Activated T-cell treated with anti-CD3 and anti-CD28 coated beads, Interleukin-2, amount 50 U/mL, for 1 hour (primary cell): ENCODE data around the gene XK.
"Not testable (repeated sequence)": the region's sequence is repeated elsewhere in the genome, so short reads cannot be mapped to it uniquely, and the experiment has no call there.

ENCODE experiments used
- DNase-seq: peaks from one replicate; pipeline ENCODE4 v3.0.0-alpha.2; 2020

XK gene, protein sequence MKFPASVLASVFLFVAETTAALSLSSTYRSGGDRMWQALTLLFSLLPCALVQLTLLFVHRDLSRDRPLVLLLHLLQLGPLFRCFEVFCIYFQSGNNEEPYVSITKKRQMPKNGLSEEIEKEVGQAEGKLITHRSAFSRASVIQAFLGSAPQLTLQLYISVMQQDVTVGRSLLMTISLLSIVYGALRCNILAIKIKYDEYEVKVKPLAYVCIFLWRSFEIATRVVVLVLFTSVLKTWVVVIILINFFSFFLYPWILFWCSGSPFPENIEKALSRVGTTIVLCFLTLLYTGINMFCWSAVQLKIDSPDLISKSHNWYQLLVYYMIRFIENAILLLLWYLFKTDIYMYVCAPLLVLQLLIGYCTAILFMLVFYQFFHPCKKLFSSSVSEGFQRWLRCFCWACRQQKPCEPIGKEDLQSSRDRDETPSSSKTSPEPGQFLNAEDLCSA

DNA sequence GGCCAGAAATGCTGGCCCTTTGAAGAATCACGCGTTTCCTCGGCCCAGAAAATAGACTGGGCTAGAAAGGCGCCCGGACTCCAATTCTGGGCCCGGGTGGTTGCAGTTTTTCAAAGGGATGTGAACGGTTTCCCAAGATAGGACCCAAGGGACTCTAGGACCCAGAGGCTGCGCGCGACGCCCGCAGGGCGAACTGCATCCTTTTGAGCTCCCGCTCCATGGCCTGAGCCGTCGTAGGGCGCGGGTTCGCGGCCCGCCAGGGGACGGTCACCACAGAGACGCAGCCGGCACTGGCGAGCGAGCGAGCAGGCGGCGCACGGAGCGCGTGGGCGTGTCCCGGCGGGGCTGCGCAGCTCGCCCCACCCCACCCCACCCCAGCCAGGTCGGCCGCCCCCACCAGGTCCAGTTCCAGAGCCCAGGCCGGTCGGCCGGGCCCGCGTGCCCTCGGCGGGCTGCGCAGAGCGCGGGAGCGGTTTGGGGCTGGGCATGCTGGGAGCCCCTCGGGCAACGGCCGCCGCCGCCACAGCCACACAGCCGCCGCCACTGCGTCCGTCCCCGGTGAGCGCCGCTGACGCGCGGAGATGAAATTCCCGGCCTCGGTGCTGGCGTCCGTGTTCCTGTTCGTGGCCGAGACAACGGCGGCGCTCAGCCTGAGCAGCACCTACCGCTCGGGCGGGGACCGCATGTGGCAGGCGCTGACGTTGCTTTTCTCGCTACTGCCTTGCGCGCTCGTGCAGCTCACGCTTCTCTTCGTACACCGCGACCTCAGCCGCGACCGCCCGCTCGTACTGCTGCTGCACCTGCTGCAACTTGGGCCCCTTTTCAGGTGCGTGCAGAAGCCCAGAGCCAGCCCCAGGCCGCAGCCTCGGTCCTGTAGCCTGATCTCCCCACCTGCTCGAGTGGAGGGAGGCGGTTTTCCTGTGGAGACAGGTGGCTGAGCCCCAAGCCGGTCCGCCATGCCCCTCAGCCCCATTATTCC lies at the start of gene XK:
TSS of gene XK (plus strand) at position 411 of the 979 bp plus-strand sequence. CDS start at position 582, 171 bp downstream.
- peak; percentile 44 for DNase-seq

DNA sequence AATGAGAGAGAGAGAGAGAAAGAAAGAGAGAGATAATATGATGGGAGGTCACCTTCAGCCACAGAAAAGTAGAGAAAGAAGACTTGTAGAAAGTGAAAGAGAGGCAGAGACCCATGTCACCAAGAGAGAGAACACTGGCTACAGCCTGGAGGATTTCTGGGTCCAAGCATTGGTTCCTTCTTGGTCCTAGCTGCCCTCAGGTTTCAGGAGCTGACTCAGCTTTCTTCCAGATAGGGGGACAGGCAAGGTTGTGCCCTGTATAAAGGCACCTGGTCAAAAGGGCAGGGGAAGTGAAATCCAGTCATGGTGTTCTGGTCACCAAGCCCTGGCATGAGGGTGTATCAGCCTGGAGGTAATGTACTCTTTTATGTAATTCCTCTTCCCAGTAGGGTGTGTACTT lies 47.5 kb upstream of the XK start:
- DNase-seq, result no peak

DNA sequence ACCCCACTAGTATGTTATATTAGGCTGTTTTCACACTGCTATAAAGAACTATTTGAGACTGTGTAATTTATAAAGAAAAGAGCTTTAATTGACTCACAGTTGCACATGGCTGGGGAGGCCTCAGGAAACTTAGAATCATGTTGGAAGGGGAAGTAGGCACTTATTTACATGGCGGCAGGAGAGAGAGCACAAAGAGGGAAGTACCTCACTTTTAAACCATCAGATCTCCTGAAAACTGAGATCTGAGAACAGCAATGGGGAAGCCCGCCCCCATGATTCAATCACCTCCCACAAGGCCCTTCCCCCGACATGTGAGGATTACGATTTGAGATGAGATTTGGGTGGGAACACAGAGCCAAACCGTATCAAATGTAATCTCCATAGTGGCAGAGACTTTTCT lies 45.4 kb upstream of the XK start:
- no peak for DNase-seq

DNA sequence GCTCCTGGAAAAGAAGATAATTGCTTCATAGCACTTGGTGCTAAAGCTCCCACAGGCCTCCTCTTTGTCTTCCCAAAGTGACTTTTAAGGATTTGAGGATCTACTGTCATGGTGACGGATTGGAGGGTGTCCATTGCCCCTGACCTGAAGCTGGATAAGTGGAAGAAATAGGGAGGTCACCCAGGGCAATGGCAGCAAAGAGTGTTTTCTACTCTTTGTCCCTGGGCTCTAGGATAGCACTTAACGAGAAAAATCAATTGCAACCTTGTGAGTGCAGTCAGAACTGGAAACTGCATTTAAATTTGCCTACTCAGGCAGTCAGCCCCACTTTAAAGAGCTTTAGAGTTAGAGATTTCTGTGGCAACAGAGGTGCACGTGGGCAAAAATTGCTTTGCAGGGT lies 43.7 kb upstream of the XK start:
- DNase-seq, result no peak

DNA sequence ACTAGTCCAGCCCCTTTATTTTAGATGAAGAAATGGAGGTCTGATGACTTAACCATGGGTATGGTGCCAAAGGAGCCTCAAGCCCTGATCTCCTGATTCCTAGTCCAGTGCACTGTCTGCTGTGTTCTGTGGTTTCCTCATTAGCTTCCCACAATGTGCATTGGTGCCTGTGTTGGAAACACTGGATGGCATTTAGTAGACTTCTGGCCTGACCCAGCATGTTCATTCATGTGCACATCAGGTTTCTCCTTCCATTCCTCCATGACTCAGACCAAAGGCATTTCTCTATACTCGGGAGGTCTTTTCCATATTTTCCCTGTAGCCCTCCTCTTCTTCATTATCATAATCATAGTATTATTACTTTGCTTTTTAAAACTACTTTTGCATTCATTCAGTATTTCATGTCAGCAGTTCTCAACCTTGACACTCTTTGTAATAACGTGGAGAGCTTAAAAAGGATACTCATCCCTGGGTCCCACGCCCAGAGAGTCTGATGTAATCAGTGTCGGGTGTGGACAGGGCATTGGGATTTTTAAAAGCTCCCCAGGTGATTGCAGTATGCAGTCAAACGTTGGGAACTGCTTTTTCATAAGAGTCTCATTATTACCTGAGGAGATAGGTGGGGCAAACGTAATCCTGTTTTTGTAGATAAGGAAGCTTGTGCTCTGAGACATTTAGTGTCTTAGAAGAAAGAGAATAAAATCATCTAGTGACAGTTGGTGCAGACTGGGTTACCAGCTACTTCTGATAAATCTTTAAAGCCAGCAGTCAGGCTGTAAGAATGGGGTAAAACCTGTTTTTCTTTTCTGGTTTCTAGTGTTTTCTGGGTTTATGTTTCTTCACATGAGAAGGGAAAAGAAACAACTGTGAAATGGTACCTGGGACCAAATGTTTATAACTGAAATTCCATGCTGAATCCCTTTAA lies 40.9 kb upstream of the XK start:
- DNase-seq, result no peak

DNA sequence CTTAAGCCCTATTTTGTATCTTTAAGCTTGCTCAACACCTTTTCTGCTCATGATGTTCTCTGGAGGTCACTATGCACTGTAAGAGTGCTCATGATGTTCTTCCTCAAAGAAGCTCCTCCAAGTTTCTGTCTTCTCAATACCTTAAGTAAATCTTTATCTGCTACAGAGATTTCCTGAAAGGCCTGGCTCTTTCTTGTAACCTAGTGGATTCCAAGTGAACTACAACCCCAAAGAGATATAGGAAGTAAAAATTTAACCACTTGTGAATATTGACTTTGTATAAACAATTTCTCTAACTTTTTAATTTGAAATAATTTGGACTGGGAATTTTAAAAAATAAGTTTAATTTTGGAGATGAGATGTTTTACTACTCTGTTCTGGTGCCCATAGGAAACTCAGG lies 39.3 kb upstream of the XK start:
- DNase-seq, result no peak

DNA sequence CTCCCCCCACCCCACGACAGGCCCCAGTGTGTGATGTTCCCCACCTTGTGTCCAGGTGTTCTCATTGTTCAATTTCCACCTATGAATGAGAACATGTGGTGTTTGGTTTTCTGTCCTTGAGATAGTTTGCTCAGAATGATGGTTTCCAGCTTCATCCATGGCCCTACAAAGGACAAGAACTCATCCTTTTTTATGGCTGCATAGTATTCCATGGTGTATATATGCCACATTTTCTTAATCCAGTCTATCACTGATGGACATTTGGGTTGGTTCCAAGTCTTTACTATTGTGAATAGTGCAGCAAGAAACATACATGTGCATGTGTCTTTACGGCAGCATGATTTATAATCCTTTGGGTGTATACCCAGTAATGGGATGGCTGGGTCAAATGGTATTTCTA lies 34.7 kb upstream of the XK start:
- not testable (repeated sequence) for DNase-seq

DNA sequence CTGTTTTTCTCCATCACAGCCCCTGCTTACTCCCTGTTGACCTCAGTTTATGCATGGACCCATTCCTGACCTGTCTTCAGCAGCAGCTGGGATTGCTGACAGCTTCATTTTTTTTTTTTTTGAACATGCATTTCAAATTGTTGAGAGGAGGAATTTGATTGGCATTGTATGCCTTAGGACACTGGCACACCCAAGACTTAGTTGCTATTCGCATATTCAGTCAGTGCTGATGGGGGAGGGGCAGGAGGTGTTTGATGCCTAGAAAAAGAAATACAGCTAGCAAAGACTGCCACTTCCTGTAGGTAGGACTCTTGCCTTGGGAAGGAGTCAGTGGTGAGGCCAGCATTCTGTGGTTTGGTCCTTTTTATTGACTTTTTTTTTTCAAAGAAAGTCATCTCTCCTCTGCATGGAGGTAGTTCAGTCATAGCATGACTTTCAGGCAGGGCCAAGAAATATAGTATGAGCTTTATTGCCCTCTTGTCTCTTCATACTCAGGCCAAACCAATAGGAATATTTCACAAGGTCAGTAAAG lies 33.6 kb upstream of the XK start:
- no peak for DNase-seq

DNA sequence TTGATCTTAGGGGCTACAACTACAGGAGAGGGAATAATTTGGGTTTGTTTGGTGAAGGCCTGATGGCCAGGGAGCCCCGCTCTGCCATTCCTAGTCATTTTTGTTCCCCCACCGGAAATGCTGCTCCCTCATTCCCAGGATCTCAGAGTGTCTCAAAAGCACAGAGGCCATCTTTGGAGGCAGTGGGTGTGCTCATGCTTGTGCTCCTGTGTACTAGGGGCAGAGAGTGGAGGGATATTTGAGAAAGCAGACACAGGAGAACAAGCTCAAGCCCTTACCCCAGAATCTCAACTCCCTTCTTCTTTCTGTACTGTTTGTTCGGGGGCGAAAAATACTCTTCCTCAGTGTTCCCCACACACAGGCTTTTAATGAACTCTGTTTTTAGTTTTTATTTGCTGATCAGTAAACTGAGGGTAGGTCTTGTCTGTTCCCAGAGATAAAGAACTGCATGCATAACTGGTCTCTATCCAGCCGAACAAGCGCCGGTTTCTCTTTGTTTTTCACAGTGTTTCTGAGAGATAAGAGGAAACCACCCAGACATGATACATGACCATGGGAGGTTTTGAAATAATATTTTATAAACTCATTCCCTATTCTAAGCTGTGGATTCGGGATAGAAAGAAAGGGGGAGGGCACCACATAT lies 32.9 kb upstream of the XK start:
- DNase-seq, result no peak

DNA sequence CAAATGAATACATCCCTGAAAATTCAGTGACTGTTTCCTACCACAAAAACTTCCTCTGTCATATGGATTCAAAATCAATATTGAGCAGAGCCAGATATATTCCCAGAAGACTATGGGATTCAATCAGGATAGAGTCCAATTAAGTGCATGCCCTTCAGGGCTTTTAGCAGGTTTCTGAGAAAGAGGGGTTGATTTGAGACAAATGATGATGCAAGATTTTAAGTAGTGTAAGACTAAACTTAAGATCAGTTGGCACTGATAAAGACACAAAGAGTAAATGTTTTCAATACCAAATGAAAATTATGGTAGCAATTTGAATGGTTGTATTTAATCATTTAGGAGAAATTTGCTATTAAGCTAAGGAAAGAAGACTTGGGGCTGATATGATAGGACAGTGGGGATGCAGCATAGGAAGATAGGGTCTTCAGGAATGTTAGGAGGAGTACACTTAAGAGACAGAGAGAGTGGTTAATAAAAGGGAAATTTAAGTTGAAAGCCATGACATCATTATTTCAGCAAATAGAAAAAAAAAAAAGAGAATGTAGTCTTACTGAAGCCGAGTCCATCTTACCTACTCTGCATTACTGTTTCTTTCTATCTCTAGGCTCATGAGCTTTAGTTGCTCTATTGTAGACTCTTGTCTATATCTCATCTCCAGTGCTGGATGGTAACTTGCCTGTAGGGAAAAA lies 32.0 kb upstream of the XK start:
- DNase-seq, result no peak

DNA sequence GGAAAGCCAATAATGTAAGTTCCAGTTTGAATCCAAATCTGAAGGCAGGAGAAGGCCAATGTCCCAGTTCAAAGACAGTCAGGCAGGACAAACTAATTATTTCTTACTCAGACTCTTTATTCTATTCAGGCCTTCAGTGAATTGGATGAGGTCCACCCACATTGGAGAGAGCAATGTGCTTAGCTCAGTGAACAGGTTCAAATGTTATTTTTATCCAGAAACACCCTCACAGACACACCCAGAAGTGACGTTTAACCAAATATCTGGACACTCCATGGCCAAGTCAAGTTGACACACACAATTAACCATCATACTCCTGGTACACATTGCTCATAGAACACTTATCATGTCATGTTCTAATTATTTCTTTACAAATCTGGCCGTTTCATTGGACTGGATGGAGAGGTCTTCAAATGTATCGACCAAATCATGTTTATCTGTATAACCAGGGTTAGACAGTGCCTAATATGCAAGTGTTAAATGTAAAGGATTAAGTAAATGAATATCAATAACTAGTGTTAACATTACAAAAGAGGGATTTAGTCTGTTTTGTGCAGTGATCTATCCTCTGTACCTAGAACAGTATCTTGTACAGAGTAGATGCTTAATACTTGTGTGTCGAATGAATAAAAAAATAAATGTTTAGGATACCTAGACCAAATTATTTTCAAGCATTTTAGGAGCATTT lies 27.1 kb upstream of the XK start:
- no peak for DNase-seq

DNA sequence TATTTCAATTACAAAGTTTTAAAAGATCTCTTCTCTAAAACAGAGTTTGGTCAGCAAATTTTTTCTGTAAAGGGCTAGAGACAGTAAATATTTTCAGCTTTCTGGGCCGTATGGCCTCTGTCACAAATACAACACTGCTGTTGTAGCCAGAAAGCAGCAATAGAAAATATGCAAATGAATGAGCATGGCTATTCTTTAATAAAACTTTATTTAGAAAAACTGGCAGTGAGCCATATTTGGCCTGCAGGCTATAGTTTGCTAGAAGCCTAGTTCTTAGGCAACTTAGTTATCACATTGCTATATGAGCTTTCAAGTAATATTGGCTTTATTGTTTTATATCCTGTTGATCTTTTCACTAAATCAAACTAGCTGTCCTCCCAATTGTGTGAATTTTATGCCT lies 26.5 kb upstream of the XK start:
- DNase-seq, result no peak

DNA sequence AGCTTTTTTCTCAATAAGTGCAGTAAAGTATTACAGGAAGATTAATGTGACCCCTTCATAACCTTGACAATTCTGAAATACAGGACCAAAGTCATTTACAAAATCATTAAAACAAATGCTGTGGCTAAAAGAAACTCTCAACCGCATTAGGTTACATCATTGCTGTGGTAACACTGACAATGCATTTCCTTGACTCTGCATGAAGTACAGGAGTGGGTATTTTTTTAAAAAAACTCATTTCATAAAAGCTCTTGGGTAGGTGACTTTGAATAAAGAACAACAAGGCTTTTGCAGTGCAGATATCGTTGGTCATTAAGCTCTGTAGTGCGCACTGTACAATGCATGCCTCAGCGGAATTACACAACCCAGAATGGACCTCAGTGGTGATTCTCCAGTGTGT lies 23.4 kb upstream of the XK start:
- DNase-seq, result no peak

DNA sequence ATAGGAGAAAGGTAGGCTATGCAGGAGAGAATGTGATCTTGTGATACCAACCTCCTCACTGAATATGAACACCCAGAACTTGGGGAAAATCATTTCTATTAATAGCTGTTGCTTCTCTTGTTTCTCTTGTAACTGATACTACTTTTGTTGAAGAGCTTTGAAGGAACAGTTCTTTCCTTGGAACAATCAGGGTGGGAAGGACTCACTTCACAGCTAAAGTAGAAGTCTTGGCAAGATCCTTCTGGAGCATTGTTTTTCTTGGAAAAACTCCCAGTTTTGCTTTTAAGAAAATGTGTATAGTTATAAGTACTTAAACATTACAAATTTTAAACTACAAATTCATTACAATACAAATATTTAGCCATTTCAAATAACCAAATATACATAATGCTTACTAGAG lies 19.1 kb upstream of the XK start:
- DNase-seq, result no peak

DNA sequence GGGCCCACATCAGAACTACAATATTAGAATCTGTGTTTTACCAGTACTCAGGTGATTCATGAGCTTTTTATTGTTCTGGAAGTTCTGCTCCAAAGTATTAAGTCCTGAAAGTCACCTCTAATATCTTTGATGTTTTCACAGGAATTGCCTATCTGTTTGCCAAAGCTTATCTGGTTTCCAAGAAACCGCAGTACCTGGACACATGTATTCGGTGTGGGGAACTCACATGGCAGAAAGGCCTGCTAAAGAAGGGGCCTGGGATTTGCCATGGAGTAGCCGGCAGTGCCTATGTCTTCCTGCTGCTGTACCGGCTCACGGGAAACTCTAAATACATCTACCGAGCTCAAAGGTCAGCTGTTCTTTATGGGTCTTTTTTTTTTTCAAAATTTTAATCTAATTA lies 18.4 kb upstream of the XK start:
- no peak for DNase-seq

DNA sequence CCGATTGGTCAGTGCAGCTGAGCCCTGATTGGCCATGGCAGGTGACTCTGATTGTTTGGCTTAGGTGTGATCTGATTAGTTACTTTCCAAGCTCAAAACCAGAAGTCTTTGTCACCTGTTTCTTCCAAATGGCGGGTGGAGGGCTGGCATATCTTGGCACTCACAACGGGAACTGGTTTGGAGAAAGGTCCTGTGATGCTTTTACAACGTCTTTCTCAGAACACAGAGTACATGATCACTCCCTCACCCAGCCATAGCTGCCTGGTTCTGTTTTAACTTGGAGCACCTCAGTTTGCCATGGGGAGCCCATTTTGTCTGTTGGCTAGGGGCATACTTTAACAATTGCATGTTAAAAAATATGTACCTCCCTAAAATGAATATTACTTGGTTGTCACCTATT lies 13.0 kb upstream of the XK start:
- no peak for DNase-seq

DNA sequence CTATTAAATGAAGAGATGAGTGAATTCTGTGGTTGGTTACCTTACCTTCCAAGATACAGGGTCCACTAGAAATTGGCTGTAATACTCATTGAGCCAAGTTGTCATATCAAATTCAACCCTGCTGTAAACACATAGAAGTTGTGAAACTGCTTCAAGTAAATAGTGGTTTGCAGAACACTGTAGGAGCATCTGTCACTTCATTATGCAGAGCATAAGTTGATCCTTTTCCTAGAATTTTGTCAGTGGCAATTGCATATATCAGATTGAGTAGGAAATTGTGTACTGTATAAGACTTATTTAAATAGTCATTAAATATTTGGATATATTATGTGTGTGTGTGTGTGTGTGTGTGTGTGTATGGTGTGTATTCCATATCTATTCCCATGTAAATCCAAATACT lies 8.8 kb upstream of the XK start:
- DNase-seq, result no peak

DNA sequence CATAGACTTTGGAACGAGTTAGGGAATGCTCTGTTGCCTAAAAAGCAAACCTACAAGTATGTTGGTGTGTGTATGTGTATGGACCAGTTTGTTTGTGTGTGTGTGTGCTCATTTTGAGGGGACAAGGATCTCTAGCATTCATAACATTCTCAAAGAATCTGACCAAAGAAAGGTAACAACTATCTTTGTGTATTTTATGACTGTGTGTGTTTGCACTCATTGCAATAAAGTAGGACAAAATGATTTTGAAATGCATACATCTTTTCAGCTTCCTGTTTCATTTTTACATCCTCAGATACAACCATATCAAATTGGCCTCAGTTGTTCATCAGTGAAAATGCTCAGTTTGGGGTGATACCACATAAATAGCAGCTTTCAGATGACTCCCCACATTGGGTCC lies 8.3 kb upstream of the XK start:
- DNase-seq, result no peak

DNA sequence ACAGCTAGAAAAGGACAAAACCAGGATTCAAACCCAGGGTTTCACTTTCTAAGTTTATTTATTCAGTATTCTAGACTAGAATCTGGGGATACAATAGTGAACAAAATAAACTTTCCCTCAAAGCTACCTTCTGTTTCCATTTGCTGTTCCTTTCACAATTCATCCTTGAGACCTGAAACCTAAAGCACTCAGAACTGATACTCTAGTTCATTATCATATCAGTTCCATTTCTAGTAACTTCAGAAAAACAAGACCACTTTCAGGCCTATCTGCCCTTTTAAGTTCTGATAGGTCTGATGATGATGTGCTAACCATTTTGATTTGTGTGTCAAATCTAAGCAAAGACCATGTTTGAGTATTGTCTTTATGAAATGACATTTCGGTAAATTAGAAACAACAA lies 7.8 kb upstream of the XK start:
- DNase-seq, result no peak

DNA sequence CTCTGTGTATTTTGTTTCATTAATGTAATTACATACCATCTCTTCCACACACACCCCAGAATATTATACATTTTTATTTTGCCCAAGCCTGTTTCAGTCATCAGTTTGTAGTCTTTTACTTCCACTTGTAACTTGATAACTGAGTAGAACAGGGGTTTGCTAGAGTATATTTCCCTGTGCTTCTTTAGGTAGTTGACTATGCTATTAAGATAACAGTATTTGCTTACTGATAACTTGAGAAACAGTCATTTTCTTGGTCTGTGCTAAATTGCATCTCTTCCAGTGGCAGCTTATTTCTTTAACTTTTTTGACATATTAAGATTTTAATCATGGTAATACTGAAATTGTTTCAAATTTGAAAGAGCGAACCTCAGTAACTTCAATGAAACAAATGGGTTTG lies 7.0 kb upstream of the XK start:
- no peak for DNase-seq

DNA sequence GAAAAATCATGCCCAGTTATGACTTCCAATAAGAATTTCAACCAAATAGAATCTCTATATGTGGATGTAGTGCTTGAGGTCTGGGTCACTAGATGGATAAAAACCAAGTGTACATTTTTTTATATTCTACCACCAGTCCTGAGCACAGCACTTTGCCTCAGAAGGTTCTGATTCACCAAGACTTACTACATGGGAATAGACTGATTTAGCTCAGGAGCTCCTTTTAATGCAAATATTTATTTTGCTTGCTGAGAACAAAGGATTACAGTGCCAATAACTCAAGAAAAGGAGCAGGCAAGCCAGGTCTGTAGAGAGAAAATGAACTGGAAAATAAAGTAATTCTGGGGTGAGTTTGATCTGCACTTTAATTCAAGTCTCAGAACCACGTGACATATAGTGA lies 6.4 kb upstream of the XK start:
- DNase-seq, result no peak
